ENCODE measurements around the gene SYNE4. TPM values are rescaled to one million over a fixed set of nuclear protein-coding genes. Genes with fewer than 3 reads are reported as not detected.

Gene SYNE4
- total and polyA plus RNA-seq, 4 experiments from 2014 or later: 0.25 to 5.0 (median 4.8) TPM; not detected in 1

DNA sequence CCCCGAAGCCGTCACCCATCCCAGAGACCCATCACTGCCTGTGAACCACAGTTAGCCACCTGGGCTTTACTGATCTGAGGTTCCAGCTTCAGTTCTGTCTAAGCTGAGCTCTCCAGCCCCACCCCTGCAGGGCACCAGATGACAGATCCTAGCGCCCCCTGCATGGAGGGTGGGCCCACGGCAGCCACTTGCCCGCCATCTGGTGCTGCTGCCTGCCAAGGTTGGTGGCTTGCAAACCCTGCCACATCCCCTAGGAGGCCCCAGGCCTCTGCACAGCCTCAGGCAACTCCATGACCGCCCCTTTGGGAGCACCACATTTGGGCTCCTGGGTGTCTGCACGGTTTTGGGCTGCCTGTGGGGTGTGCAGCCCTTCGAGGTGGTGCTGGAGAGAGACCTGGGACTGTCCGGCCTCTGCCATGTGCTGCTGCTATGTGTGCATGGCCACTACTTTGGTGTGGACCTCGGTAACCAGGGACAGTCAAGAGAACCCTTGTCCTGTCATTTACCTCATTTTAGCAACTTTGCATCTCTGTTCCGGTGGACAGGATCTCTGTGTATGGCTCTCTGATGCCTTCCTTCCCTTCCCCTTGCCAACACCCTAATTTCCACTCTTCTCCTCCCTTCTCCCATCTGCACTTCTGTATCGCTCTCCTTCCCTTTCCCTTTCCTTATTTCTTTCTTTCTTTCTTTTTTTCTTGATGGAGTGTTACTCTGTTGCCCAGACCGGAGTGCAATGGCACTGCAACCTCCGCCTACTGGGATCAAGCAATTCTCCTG lies 31.0 kb downstream of the SYNE4 start:
- intact Hi-C loops (cut with micrococcal nuclease): no loop called here
- Histone ChIP-seq H3K27ac (ENCODE audit: low read depth, low read length) (no peak overlapping the region), H3K27me3 (ENCODE audit: insufficient read depth, low read length) (no peaks in the 10 kb centered on the region), H3K9me3 (ENCODE audit: control insufficient read depth in 1 of 2, low read length in 2 of 2) (no peaks in the 10 kb centered on the region), H3K4me3 (ENCODE audit: low read length in 2 of 2) (no peak overlapping the region), H3K36me3 (ENCODE audit: insufficient read depth, low read length) (no peaks in the 10 kb centered on the region), H3K4me1 (ENCODE audit: insufficient read depth, low read length) (no peaks in the 10 kb centered on the region)
- peaks cover 4 to 13% of the 10 kb centered on the region in 2 donors for H3K27me3 Mint-ChIP-seq
- H3K4me1 Mint-ChIP-seq: no peaks in the 10 kb centered on the region
- POLR2A ChIA-PET (ENCODE audit: partially characterized antibody): no interaction called here
- no peaks in the 10 kb centered on the region for H3K36me3 Mint-ChIP-seq
- CTCF ChIA-PET (ENCODE audit: partially characterized antibody): no interaction called here
- no peaks in the 10 kb centered on the region for H3K9me3 Mint-ChIP-seq
- no peak overlapping the region for H3K4me3 Mint-ChIP-seq
- peak overlapping the region in 1 of 7 donors; percentile 22 for H3K27ac Mint-ChIP-seq
- DNase-seq: no peak

GRCh38 chr19:35975608-35976214 lies 32.9 kb downstream of the SYNE4 start:
- H3K9me3 Mint-ChIP-seq: no peaks in the 10 kb centered on the region
- H3K27ac Mint-ChIP-seq: no peak overlapping the region
- no peaks in the 10 kb centered on the region for H3K36me3 Mint-ChIP-seq
- ChIA-PET CTCF (ENCODE audit: partially characterized antibody) (no interaction called here), POLR2A (ENCODE audit: partially characterized antibody) (no interaction called here)
- Histone ChIP-seq H3K4me1 (ENCODE audit: insufficient read depth, low read length) (no peaks in the 10 kb centered on the region), H3K4me3 (ENCODE audit: low read length in 2 of 2) (no peak overlapping the region), H3K9me3 (ENCODE audit: control insufficient read depth in 1 of 2, low read length in 2 of 2) (no peaks in the 10 kb centered on the region), H3K27ac (ENCODE audit: low read depth, low read length) (no peak overlapping the region), H3K27me3 (ENCODE audit: insufficient read depth, low read length) (no peaks in the 10 kb centered on the region), H3K36me3 (ENCODE audit: insufficient read depth, low read length) (no peaks in the 10 kb centered on the region)
- intact Hi-C loops (cut with micrococcal nuclease): no loop called here
- peaks cover under 1 to 6% of the 10 kb centered on the region in 2 donors for H3K27me3 Mint-ChIP-seq
- H3K4me1 Mint-ChIP-seq: no peaks in the 10 kb centered on the region
- DNase-seq: peak in 1 of 5 donors; percentile 18
- H3K4me3 Mint-ChIP-seq: no peak overlapping the region

- Histone ChIP-seq H3K27ac (ENCODE audit: low read depth, low read length) (no peak overlapping the region), H3K4me1 (ENCODE audit: insufficient read depth, low read length) (no peaks in the 10 kb centered on the region), H3K27me3 (ENCODE audit: insufficient read depth, low read length) (no peaks in the 10 kb centered on the region), H3K36me3 (ENCODE audit: insufficient read depth, low read length) (no peaks in the 10 kb centered on the region), H3K4me3 (ENCODE audit: low read length in 2 of 2) (no peak overlapping the region), H3K9me3 (ENCODE audit: control insufficient read depth in 1 of 2, low read length in 2 of 2) (no peaks in the 10 kb centered on the region)
- no peaks in the 10 kb centered on the region for H3K9me3 Mint-ChIP-seq
- H3K4me3 Mint-ChIP-seq: no peak overlapping the region
- H3K4me1 Mint-ChIP-seq: peaks cover 2 to 7% (median 5%) of the 10 kb centered on the region in 4 donors
- H3K36me3 Mint-ChIP-seq: no peaks in the 10 kb centered on the region
- intact Hi-C loops (cut with micrococcal nuclease): no loop called here
- ChIA-PET CTCF (ENCODE audit: partially characterized antibody) (no interaction called here), POLR2A (ENCODE audit: partially characterized antibody) (no interaction called here)
- no peak overlapping the region for H3K27ac Mint-ChIP-seq
- no peak for DNase-seq
- peaks cover 1 to 3% of the 10 kb centered on the region in 2 donors for H3K27me3 Mint-ChIP-seq
Measured at GRCh38 chr19:35973487-35973886, 35.1 kb downstream of the SYNE4 start.

DNA sequence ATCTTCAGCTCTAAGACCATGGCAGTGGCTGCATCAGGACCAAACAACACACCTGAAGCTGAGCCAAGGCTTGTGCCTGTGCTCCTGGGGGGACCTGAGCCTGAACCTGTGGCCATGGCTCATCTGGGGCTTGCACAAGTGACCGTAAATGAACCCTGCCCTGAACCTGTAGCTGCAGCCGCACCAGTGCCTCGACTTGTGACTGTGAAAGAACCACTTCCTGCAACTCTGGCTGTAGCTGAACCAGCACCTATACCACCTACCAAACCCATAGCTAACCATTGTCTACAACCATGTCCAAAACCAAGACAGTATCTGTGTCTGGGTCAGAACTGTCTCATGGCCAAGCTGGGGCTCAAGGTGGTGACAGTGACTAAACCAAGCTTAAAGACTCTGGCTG lies 41.8 kb downstream of the SYNE4 start:
- H3K4me3 ChIP-seq (ENCODE audit: low read length in 2 of 2): no peak overlapping the region
- no peaks in the 10 kb centered on the region for H3K4me1 ChIP-seq (ENCODE audit: insufficient read depth, low read length)
- no peak overlapping the region for H3K27ac Mint-ChIP-seq
- no peaks in the 10 kb centered on the region for H3K36me3 Mint-ChIP-seq
- CTCF ChIA-PET (ENCODE audit: partially characterized antibody): interaction anchor here (1.5 to 1.9 kb wide), 4 partner anchors 9 to 28 kb away, joined by 3 to 7 read pairs (median 6); no protein-coding TSS in a partner anchor
- no peak overlapping the region for H3K27ac ChIP-seq (ENCODE audit: low read depth, low read length)
- H3K27me3 ChIP-seq (ENCODE audit: insufficient read depth, low read length): no peaks in the 10 kb centered on the region
- no peaks in the 10 kb centered on the region for H3K36me3 ChIP-seq (ENCODE audit: insufficient read depth, low read length)
- no peaks in the 10 kb centered on the region for H3K9me3 Mint-ChIP-seq
- H3K4me3 Mint-ChIP-seq: no peak overlapping the region
- H3K9me3 ChIP-seq (ENCODE audit: control insufficient read depth in 1 of 2, low read length in 2 of 2): no peaks in the 10 kb centered on the region
- peaks cover 2 to 12% (median 6%) of the 10 kb centered on the region in 4 donors for H3K4me1 Mint-ChIP-seq
- intact Hi-C loops (cut with micrococcal nuclease): no loop called here
- no peak for DNase-seq
- peaks cover 1 to 3% of the 10 kb centered on the region in 2 donors for H3K27me3 Mint-ChIP-seq
- POLR2A ChIA-PET (ENCODE audit: partially characterized antibody): no interaction called here

GRCh38 chr19:35963514-35963913 lies 45.1 kb downstream of the SYNE4 start:
- no peaks in the 10 kb centered on the region for H3K9me3 ChIP-seq (ENCODE audit: control insufficient read depth in 1 of 2, low read length in 2 of 2)
- H3K27ac Mint-ChIP-seq: peak overlapping the region in 1 of 7 donors; percentile 38
- H3K4me3 Mint-ChIP-seq: no peak overlapping the region
- intact Hi-C loops (cut with micrococcal nuclease): no loop called here
- no peaks in the 10 kb centered on the region for H3K36me3 ChIP-seq (ENCODE audit: insufficient read depth, low read length)
- H3K27me3 Mint-ChIP-seq: peaks cover 0 to 3% of the 10 kb centered on the region in 2 donors
- no peak overlapping the region for H3K27ac ChIP-seq (ENCODE audit: low read depth, low read length)
- no peaks in the 10 kb centered on the region for H3K27me3 ChIP-seq (ENCODE audit: insufficient read depth, low read length)
- no peaks in the 10 kb centered on the region for H3K9me3 Mint-ChIP-seq
- DNase-seq: peak in 4 of 5 donors; percentile 29 to 34 (median 31)
- peaks cover 4 to 17% (median 9%) of the 10 kb centered on the region in 4 donors for H3K4me1 Mint-ChIP-seq
- H3K4me3 ChIP-seq (ENCODE audit: low read length in 2 of 2): no peak overlapping the region
- peaks cover 15% of the 10 kb centered on the region for H3K4me1 ChIP-seq (ENCODE audit: insufficient read depth, low read length)
- CTCF ChIA-PET (ENCODE audit: partially characterized antibody): no interaction called here
- POLR2A ChIA-PET (ENCODE audit: partially characterized antibody): no interaction called here
- H3K36me3 Mint-ChIP-seq: no peaks in the 10 kb centered on the region

GRCh38 chr19:35960432-35960972 lies 48.1 kb downstream of the SYNE4 start:
- intact Hi-C loops (cut with micrococcal nuclease): no loop called here
- no peaks in the 10 kb centered on the region for H3K27me3 ChIP-seq (ENCODE audit: insufficient read depth, low read length)
- no peaks in the 10 kb centered on the region for H3K9me3 ChIP-seq (ENCODE audit: control insufficient read depth in 1 of 2, low read length in 2 of 2)
- H3K27ac Mint-ChIP-seq: peak overlapping the region in 2 of 7 donors; percentile 38 to 42
- no peak for DNase-seq
- ChIA-PET CTCF (ENCODE audit: partially characterized antibody) (interaction anchor here (0.6 to 1.2 kb wide), 2 partner anchors 31 to 167 kb away, joined by 3 to 6 read pairs; no protein-coding TSS in a partner anchor), POLR2A (ENCODE audit: partially characterized antibody) (interaction anchor here (1.5 to 2.8 kb wide), 2 partner anchors 78 to 180 kb away, joined by 3 to 11 read pairs; no protein-coding TSS in a partner anchor)
- H3K4me3 ChIP-seq (ENCODE audit: low read length in 2 of 2): no peak overlapping the region
- H3K27me3 Mint-ChIP-seq: peaks cover 0 to 3% of the 10 kb centered on the region in 2 donors
- H3K4me1 Mint-ChIP-seq: peaks cover 17 to 47% (median 27%) of the 10 kb centered on the region in 4 donors
- H3K4me1 ChIP-seq (ENCODE audit: insufficient read depth, low read length): peaks cover 36% of the 10 kb centered on the region
- H3K36me3 Mint-ChIP-seq: no peaks in the 10 kb centered on the region
- H3K36me3 ChIP-seq (ENCODE audit: insufficient read depth, low read length): no peaks in the 10 kb centered on the region
- no peak overlapping the region for H3K27ac ChIP-seq (ENCODE audit: low read depth, low read length)
- peaks cover 0 to 5% (median 0%) of the 10 kb centered on the region in 8 donors for H3K9me3 Mint-ChIP-seq
- H3K4me3 Mint-ChIP-seq: peak overlapping the region; percentile 48 to 74 (median 60)

- Mint-ChIP-seq H3K27me3 (peaks cover 0 to 3% of the 10 kb centered on the region in 2 donors), H3K36me3 (no peaks in the 10 kb centered on the region), H3K27ac (peak overlapping the region in 3 of 7 donors; percentile 30 to 57 (median 42)), H3K9me3 (peaks cover 0 to 5% (median 0%) of the 10 kb centered on the region in 8 donors), H3K4me1 (peaks cover 20 to 52% (median 31%) of the 10 kb centered on the region in 4 donors), H3K4me3 (peak overlapping the region; percentile 66 to 82 (median 75))
- Histone ChIP-seq H3K36me3 (ENCODE audit: insufficient read depth, low read length) (no peaks in the 10 kb centered on the region), H3K27me3 (ENCODE audit: insufficient read depth, low read length) (no peaks in the 10 kb centered on the region), H3K9me3 (ENCODE audit: control insufficient read depth in 1 of 2, low read length in 2 of 2) (no peaks in the 10 kb centered on the region), H3K4me1 (ENCODE audit: insufficient read depth, low read length) (peaks cover 41% of the 10 kb centered on the region), H3K27ac (ENCODE audit: low read depth, low read length) (no peak overlapping the region), H3K4me3 (ENCODE audit: low read length in 2 of 2) (peak overlapping the region in 1 of 2 donors; percentile 72)
- DNase-seq: no peak
- intact Hi-C loops (cut with micrococcal nuclease): loop anchor here (1.0 to 5.0 kb wide), 5 partner anchors 24 to 157 kb away; partner anchors contain the start of genes ALKBH6, LRFN3, SDHAF1 and TBCB
- POLR2A ChIA-PET (ENCODE audit: partially characterized antibody): interaction anchor here (1.4 to 2.8 kb wide), 4 partner anchors 22 to 265 kb away, joined by 3 to 11 read pairs (median 6); no protein-coding TSS in a partner anchor
- CTCF ChIA-PET (ENCODE audit: partially characterized antibody): interaction anchor here (0.6 to 1.8 kb wide), 3 partner anchors 31 to 168 kb away, joined by 3 to 11 read pairs (median 6); no protein-coding TSS in a partner anchor
Measured at GRCh38 chr19:35959968-35960320, 48.7 kb downstream of the SYNE4 start.
